H9 (cell line): ENCODE results near the gene DENND1A. TPM values are rescaled to one million over a fixed set of nuclear protein-coding genes. Genes with fewer than 3 reads are reported as not detected.

Source experiments
- DNase-seq: peaks from one replicate; pipeline ENCODE4 v3.0.0-alpha.2; 2017
- H2AFZ ChIP-seq: one replicate; pipeline ENCODE4 v1.6.1; 2013; ENCODE audit warnings: mild to moderate bottlenecking, low read length, control low read depth, moderate library complexity
- H2AK5ac ChIP-seq: 2 replicates; pipeline ENCODE4 v1.6.1; 2013; ENCODE audit warnings: low read length, control low read depth, mixed read lengths; ENCODE audit not compliant: insufficient read length
- H2BK120ac ChIP-seq: one replicate; pipeline ENCODE4 v1.6.1; 2013; ENCODE audit warnings: low read depth, mild to moderate bottlenecking, low read length, control low read depth, inconsistent platforms; ENCODE audit not compliant: poor library complexity, severe bottlenecking
- H2BK12ac ChIP-seq: 2 replicates; pipeline ENCODE4 v1.6.1; 2013; ENCODE audit warnings: low read length, control low read depth, mixed read lengths, low read depth; ENCODE audit not compliant: insufficient read length
- H2BK15ac ChIP-seq: 2 replicates; pipeline ENCODE4 v1.6.1; 2013; ENCODE audit warnings: low read depth, low read length, control low read depth
- H2BK20ac ChIP-seq: one replicate; pipeline ENCODE4 v1.6.1; 2013; ENCODE audit warnings: low read depth, mild to moderate bottlenecking, low read length, control low read depth, inconsistent platforms; ENCODE audit not compliant: poor library complexity, severe bottlenecking
- H2BK5ac ChIP-seq: 2 replicates; pipeline ENCODE4 v1.6.1; 2013; ENCODE audit warnings: low read length, control low read depth, mixed read lengths; ENCODE audit not compliant: insufficient read length
- H3K14ac ChIP-seq: 2 replicates; pipeline ENCODE4 v1.6.1; 2013; ENCODE audit warnings: low read length, control low read depth; ENCODE audit not compliant: insufficient read depth
- H3K18ac ChIP-seq: 2 replicates; pipeline ENCODE4 v1.6.1; 2013; ENCODE audit warnings: low read depth, mild to moderate bottlenecking, mixed read lengths, low read length, control low read depth; ENCODE audit not compliant: insufficient read length
- H3K23ac ChIP-seq: 2 replicates; pipeline ENCODE4 v1.6.1; 2013; ENCODE audit warnings: low read length, control low read depth, mixed read lengths, low read depth; ENCODE audit not compliant: insufficient read length
- H3K23me2 ChIP-seq: 2 replicates; pipeline ENCODE4 v1.6.1; 2013; ENCODE audit warnings: low read depth, mild to moderate bottlenecking, mixed read lengths, low read length, control low read depth; ENCODE audit not compliant: insufficient read length, poor library complexity, severe bottlenecking
- H3K27ac ChIP-seq: 2 replicates; pipeline ENCODE4 v1.5.1; 2013; ENCODE audit warnings: low read length, control low read depth, mixed read lengths, low read depth; ENCODE audit not compliant: insufficient read length
- H3K27me3 ChIP-seq: 2 replicates; pipeline ENCODE4 v1.6.1; 2013; ENCODE audit warnings: low read length, control low read depth, inconsistent platforms; ENCODE audit not compliant: insufficient read depth
- H3K4ac ChIP-seq: 2 replicates; pipeline ENCODE4 v1.6.1; 2013; ENCODE audit warnings: low read depth, mild to moderate bottlenecking, control low read depth, inconsistent platforms, low read length, moderate library complexity
- H3K4me1 ChIP-seq: 2 replicates; pipeline ENCODE4 v1.6.1; 2013; ENCODE audit warnings: low read length, control low read depth, inconsistent platforms; ENCODE audit not compliant: insufficient read depth
- H3K4me2 ChIP-seq: 2 replicates; pipeline ENCODE4 v1.6.1; 2013; ENCODE audit warnings: low read length, control low read depth, mixed read lengths; ENCODE audit not compliant: insufficient read length, insufficient read depth
- H3K56ac ChIP-seq: 2 replicates; pipeline ENCODE4 v1.6.1; 2013; ENCODE audit warnings: low read depth, mild to moderate bottlenecking, mixed read lengths, low read length, control low read depth; ENCODE audit not compliant: insufficient read length
- H3K79me1 ChIP-seq: 2 replicates; pipeline ENCODE4 v1.6.1; 2013; ENCODE audit warnings: low read depth, mild to moderate bottlenecking, moderate library complexity, low read length, control low read depth, inconsistent platforms; ENCODE audit not compliant: insufficient read depth, poor library complexity, severe bottlenecking
- H3K79me2 ChIP-seq: 2 replicates; pipeline ENCODE4 v1.6.1; 2013; ENCODE audit warnings: low read length, control low read depth, inconsistent platforms; ENCODE audit not compliant: insufficient read depth
- H3K9ac ChIP-seq: 2 replicates; pipeline ENCODE4 v1.6.1; 2013; ENCODE audit warnings: low read length, control low read depth, mixed read lengths; ENCODE audit not compliant: insufficient read length; ENCODE audit errors: extremely low read depth
- H3K9me3 ChIP-seq: one replicate; pipeline ENCODE4 v1.6.1; 2013; ENCODE audit warnings: low read depth, low read length, inconsistent platforms; ENCODE audit not compliant: control insufficient read depth
- H3T11ph ChIP-seq: one replicate; pipeline ENCODE4 v1.6.1; 2013; ENCODE audit warnings: mild to moderate bottlenecking, low read length, control low read depth, inconsistent platforms
- H4K20me1 ChIP-seq: one replicate; pipeline ENCODE4 v1.6.1; 2013; ENCODE audit not compliant: control insufficient read depth, insufficient read length, insufficient read depth
- H4K5ac ChIP-seq: 2 replicates; pipeline ENCODE4 v1.6.1; 2013; ENCODE audit warnings: low read depth, mild to moderate bottlenecking, mixed read lengths, low read length, control low read depth; ENCODE audit not compliant: insufficient read length
- H4K8ac ChIP-seq: replicated peaks from 2 replicates; pipeline ENCODE4 v1.6.1; 2013; ENCODE audit warnings: low read length, control low read depth, mixed read lengths, low read depth; ENCODE audit not compliant: insufficient read length
- H4K91ac ChIP-seq: 2 replicates; pipeline ENCODE4 v1.6.1; 2013; ENCODE audit warnings: low read depth, mild to moderate bottlenecking, moderate library complexity, mixed read lengths, low read length, control low read depth; ENCODE audit not compliant: insufficient read length
- H3K27ac Mint-ChIP-seq, 3 experiments: 2 replicates in 2 of 3; 3 replicates in 1 of 3; pipeline ENCODE4 v1.8.0; 2020 to 2021; ENCODE audit warnings: mixed read lengths in 3 of 3, mild to moderate bottlenecking in 1 of 3, moderate library complexity in 1 of 3
- H3K27me3 Mint-ChIP-seq: 2 replicates; pipeline ENCODE4 v1.8.0; 2021; ENCODE audit warnings: low read depth, mild to moderate bottlenecking, moderate library complexity, mixed read lengths
- H3K36me3 Mint-ChIP-seq, 3 experiments: 2 replicates in 2 of 3; 3 replicates in 1 of 3; pipeline ENCODE4 v1.8.0; 2020 to 2021; ENCODE audit warnings: low read depth in 3 of 3, mixed read lengths in 3 of 3; ENCODE audit not compliant: insufficient read depth in 1 of 3
- H3K4me1 Mint-ChIP-seq, 2 experiments: 2 replicates each; pipeline ENCODE4 v1.8.0; 2020; ENCODE audit warnings: mixed read lengths in 2 of 2
- H3K4me3 Mint-ChIP-seq, 2 experiments: 2 replicates in 1 of 2; 3 replicates in 1 of 2; pipeline ENCODE4 v1.8.0; 2020 to 2021; ENCODE audit warnings: mild to moderate bottlenecking in 2 of 2, mixed read lengths in 2 of 2, moderate library complexity in 1 of 2
- H3K9me3 Mint-ChIP-seq, 2 experiments: 2 replicates in 1 of 2; 3 replicates in 1 of 2; pipeline ENCODE4 v1.8.0; 2020; ENCODE audit warnings: mild to moderate bottlenecking in 2 of 2, mixed read lengths in 2 of 2, moderate library complexity in 1 of 2
- CTCF ChIP-seq: fragments of 200-600 bp; sonication (generic); conservative IDR thresholded peaks from 3 replicates; pipeline ENCODE4 v1.8.0; 2021; ENCODE audit warnings: antibody characterized with exemption, mild to moderate bottlenecking
- WGBS: extraction: QIAGEN DNeasy Blood & Tissue Kit; methylation state at CpG from one replicate; pipeline ENCODE4 v1.1.7; 2013; ENCODE audit warnings: missing lambda C conversion rate, low lambda C conversion rate, mixed read lengths; ENCODE audit not compliant: insufficient read length; ENCODE audit errors: extremely low coverage; 5-methylcytosine and 5-hydroxymethylcytosine counted together
- total RNA-seq: library from RNA; stranded (reverse); gene quantifications from 2 replicates; pipeline ENCODE4 v1.2.1, GENCODE V29; 2021

The DENND1A gene
- total RNA-seq, 1 experiment from 2014 or later, result 20.4 TPM

GRCh38 chr9:123753016-123753415 is 176.9 kb downstream of the DENND1A start:
- TF ChIP-seq CTCF, result no peak
- H3K27me3 Mint-ChIP-seq, result no peaks in the 10 kb centered on the region
- Histone ChIP-seq H3K4ac (no peak overlapping the region), H3K14ac (no peak overlapping the region), H2BK120ac (no peak overlapping the region), H4K91ac (no peak overlapping the region), H3K4me1 (no peaks in the 10 kb centered on the region; the same call in 1 of the 2 replicates), H2BK20ac (no peak overlapping the region), H3K27ac (no peak overlapping the region), H3K4me2 (no peak overlapping the region), H3T11ph (no peak overlapping the region), H3K79me1 (no peaks in the 10 kb centered on the region), H3K23ac (no peak overlapping the region), H3K9me3 (no peaks in the 10 kb centered on the region), H4K8ac (no peak overlapping the region), H3K9ac (no peak overlapping the region), H2BK15ac (no peak overlapping the region), H3K18ac (no peak overlapping the region), H2BK12ac (no peak overlapping the region), H2AFZ (no peak overlapping the region), H2AK5ac (no peak overlapping the region), H4K5ac (no peak overlapping the region), H4K20me1 (no peaks in the 10 kb centered on the region), H3K79me2 (no peaks in the 10 kb centered on the region), H3K27me3 (no peaks in the 10 kb centered on the region), H2BK5ac (no peak overlapping the region), H3K23me2 (no peaks in the 10 kb centered on the region), H3K56ac (no peak overlapping the region)
- WGBS, result no CpG with 5 or more reads among the region's 1 CpG
- no peaks in the 10 kb centered on the region for H3K9me3 Mint-ChIP-seq
- H3K36me3 Mint-ChIP-seq, result peaks cover 0 to 2% (median 0%) of the 10 kb centered on the region in 3 experiments; a peak in 1 of 7 replicates
- no peak overlapping the region for H3K27ac Mint-ChIP-seq
- H3K4me3 Mint-ChIP-seq, result no peak overlapping the region
- DNase-seq, result no peak
- H3K4me1 Mint-ChIP-seq, result peaks cover 29 to 36% of the 10 kb centered on the region in 2 experiments
